ENCODE results near the gene DEK. TPM values are rescaled to one million over a fixed set of nuclear protein-coding genes. Genes with fewer than 3 reads are reported as not detected.
A peak's percentile ranks its signal among the peaks of the same experiment; 100 is the strongest.

Gene DEK
- total and polyA plus RNA-seq, 2 of the 13 experiments (the other 11 are each of a cell fraction or from before 2014, with no cell fraction given), result 53.2 to 276 TPM

- H3K79me2 ChIP-seq (ENCODE audit: insufficient read depth, low read length), result peaks cover 80% of the 10 kb centered on the region
- H3K4me1 ChIP-seq (ENCODE audit: insufficient read depth, low read length), result peaks cover 47% of the 10 kb centered on the region
- no peak overlapping the region for H3K4me3 ChIP-seq (replicated peaks in 1 of 3; ENCODE audit: insufficient read depth in 1 of 3, low read depth in 2 of 3, low read length in 3 of 3)
- no peaks in the 10 kb centered on the region; a peak in 1 of 5 replicates for H3K27me3 ChIP-seq (ENCODE audit: control insufficient read depth in 1 of 2, insufficient read depth in 2 of 2, low read length in 2 of 2)
- no TSS peak for BruUV-seq (replicated peaks)
- in situ Hi-C loops (cut with HindIII; ENCODE audit: extremely low pct_ligation_motif_present, low pct_unique_long_range_greater_than_20kb), result loop anchor here (25.0 kb wide), 1 partner anchor 1577 kb away; the partner anchor contains the start of gene ID4
- H2AFZ ChIP-seq (ENCODE audit: low read length), result no peak overlapping the region
- H3K27ac ChIP-seq (ENCODE audit: extremely low read length, insufficient read depth, low read length), result peak overlapping the region; percentile 20
- no peak for ATAC-seq
- peaks cover 4 to 24% of the 10 kb centered on the region in 2 experiments for H3K36me3 ChIP-seq (replicated peaks in 1 of 2; ENCODE audit: control insufficient read depth in 1 of 2, insufficient read depth in 2 of 2, low read length in 2 of 2)
- FAIRE-seq, result no peak
- peak overlapping the region; percentile 85 for H3K4me2 ChIP-seq (ENCODE audit: low read depth, low read length)
- peak overlapping the region; percentile 23 for H3K9ac ChIP-seq (ENCODE audit: insufficient read depth, low read depth, low read length)
- WGBS (ENCODE audit: low lambda C conversion rate), result 74% methylated on average over 4 of the region's 4 CpGs
- peak; percentile 31 for DNase-seq (ENCODE audit: low spot score)
- 0 out of 2 replicates have a peak, but pooled peaks have one; percentile 37 for TF ChIP-seq KMT2A (CRISPR knock-in tag; IDR thresholded peaks at IDR 0.05)
- no peak for TF ChIP-seq SP140L (CRISPR knock-in tag; IDR thresholded peaks at IDR 0.05; ENCODE audit: borderline replicate concordance)
- peak; percentile 95 for TF ChIP-seq RBAK (CRISPR knock-in tag; IDR thresholded peaks at IDR 0.05)
- TF ChIP-seq, protein P1, sequence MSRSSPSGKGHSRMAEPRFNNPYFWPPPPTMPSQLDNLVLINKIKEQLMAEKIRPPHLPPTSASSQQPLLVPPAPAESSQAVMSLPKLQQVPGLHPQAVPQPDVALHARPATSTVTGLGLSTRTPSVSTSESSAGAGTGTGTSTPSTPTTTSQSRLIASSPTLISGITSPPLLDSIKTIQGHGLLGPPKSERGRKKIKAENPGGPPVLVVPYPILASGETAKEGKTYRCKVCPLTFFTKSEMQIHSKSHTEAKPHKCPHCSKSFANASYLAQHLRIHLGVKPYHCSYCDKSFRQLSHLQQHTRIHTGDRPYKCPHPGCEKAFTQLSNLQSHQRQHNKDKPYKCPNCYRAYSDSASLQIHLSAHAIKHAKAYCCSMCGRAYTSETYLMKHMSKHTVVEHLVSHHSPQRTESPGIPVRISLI (CRISPR knock-in tag; IDR thresholded peaks at IDR 0.05; ENCODE audit: borderline replicate concordance), result peak; percentile 57
- TF ChIP-seq, protein P2, sequence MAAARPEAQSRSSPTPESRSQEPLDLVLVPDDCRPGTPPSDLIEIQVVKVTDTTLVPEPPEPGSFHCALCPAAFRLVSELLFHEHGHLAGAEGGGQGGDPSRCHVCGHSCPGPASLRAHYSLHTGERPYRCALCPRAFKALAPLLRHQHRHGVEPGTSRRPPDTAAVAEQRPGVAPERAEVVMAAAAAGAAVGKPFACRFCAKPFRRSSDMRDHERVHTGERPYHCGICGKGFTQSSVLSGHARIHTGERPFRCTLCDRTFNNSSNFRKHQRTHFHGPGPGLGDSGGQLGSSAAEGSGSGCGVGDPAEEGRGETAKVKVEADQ (CRISPR knock-in tag; IDR thresholded peaks at IDR 0.05; ENCODE audit: borderline replicate concordance), result 0 out of 2 replicates have a peak, but pooled peaks have one; percentile 17
- ChIA-PET CTCF (ENCODE audit: low intra/inter-chr PET ratio, low total read pairs) (no interaction called here), POLR2A (interaction anchor here (1.1 kb wide), 1 partner anchor 11 kb away, joined by 5 read pairs; no protein-coding TSS in a partner anchor)
- H4K20me1 ChIP-seq (ENCODE audit: insufficient read depth, low read length), result peaks cover 29% of the 10 kb centered on the region
- no peaks in the 10 kb centered on the region for H3K9me3 ChIP-seq (ENCODE audit: low read length)
- intact Hi-C loops (cut with micrococcal nuclease; ENCODE audit: unreplicated experiment), result no loop called here
These were observed 3.8 kb downstream of the DEK start for GRCh38 chr6:18260448-18261106.
